Endothelial cell of umbilical vein (primary cell): ENCODE results near the gene UTF1. TPM values are rescaled to one million over a fixed set of nuclear protein-coding genes. Genes with fewer than 3 reads are reported as not detected.

ENCODE experiments used
- BruUV-seq: library from RNA; stranded (reverse); fragments of 400-500 nt; replicated peaks from 2 replicates; lab custom pipeline; 2021; lab: Mats Ljungman, UMichigan
- CTCF ChIA-PET: fragments of 300-600, 350-600 bp; sonication (Branson Sonifier 250); formaldehyde crosslinking; loops from one replicate; lab custom pipeline; 2021; ENCODE audit warnings: antibody characterized with exemption, inconsistent platforms; lab: Charles Lee
- POLR2A ChIA-PET: fragments of 300-600, 350-600 bp; sonication (Branson Sonifier 250); formaldehyde crosslinking; loops from one replicate; lab custom pipeline; 2021; ENCODE audit warnings: antibody characterized with exemption, inconsistent platforms; lab: Charles Lee
- DNase-seq: peaks from one replicate; pipeline ENCODE4 v3.0.0-alpha.2; 2011; ENCODE audit warnings: low read depth, low spot score
- FAIRE-seq: peaks from 2 replicates; lab custom pipeline; 2011; peaks lifted over from hg19 to GRCh38; lab: Jason Lieb, UNC
- H2AFZ ChIP-seq: 2 replicates; pipeline ENCODE4 v1.6.0; 2012; ENCODE audit warnings: low read depth, low read length, control low read depth, inconsistent platforms
- H3K27ac ChIP-seq: 2 replicates; pipeline ENCODE4 v1.5.1; 2011; ENCODE audit warnings: low read depth, mild to moderate bottlenecking, control low read depth, low read length, moderate library complexity; ENCODE audit not compliant: insufficient read depth
- H3K27me3 ChIP-seq, 2 experiments: 2 replicates each; pipeline versions ENCODE4 v1.6.0 to v1.6.1; 2011; ENCODE audit warnings: low read length in 2 of 2, mixed read lengths in 1 of 2; ENCODE audit not compliant: control insufficient read depth in 2 of 2, insufficient read depth in 2 of 2
- H3K36me3 ChIP-seq, 2 experiments: 2 replicates in 1 of 2; 3 replicates in 1 of 2; pipeline ENCODE4 v1.5.1; 2011; ENCODE audit warnings: low read length in 2 of 2, mild to moderate bottlenecking in 1 of 2, moderate library complexity in 1 of 2; ENCODE audit not compliant: control insufficient read depth in 2 of 2, insufficient read depth in 2 of 2; ENCODE audit errors: extremely low read depth in 1 of 2
- H3K4me1 ChIP-seq: 3 replicates; pipeline ENCODE4 v1.5.1; 2011; ENCODE audit warnings: mild to moderate bottlenecking, low read length; ENCODE audit not compliant: control insufficient read depth, insufficient read depth; ENCODE audit errors: extremely low read depth
- H3K4me2 ChIP-seq: 2 replicates; pipeline ENCODE4 v1.6.1; 2011; ENCODE audit warnings: low read length, control low read depth, mixed read lengths; ENCODE audit not compliant: insufficient read depth
- H3K4me3 ChIP-seq, 3 experiments: fragments of 200-600 bp in 1 of 3; sonication (generic), shearing (Covaris generic) in 1 of 3; replicated peaks in 1 of 3; 2 replicates each; pipeline ENCODE4 v1.5.1; 2011 to 2016; ENCODE audit warnings: control low read depth in 3 of 3, low read length in 3 of 3, mild to moderate bottlenecking in 2 of 3, inconsistent platforms in 1 of 3, low read depth in 1 of 3, moderate library complexity in 1 of 3; ENCODE audit not compliant: insufficient read depth in 1 of 3
- H3K79me2 ChIP-seq: 2 replicates; pipeline ENCODE4 v1.6.0; 2012; ENCODE audit warnings: low read length, inconsistent platforms; ENCODE audit not compliant: control insufficient read depth, insufficient read depth
- H3K9ac ChIP-seq: replicated peaks from 2 replicates; pipeline ENCODE3; 2011; ENCODE audit warnings: low read length, control low read depth; ENCODE audit not compliant: insufficient read depth; ENCODE audit errors: extremely low read depth
- H3K9me1 ChIP-seq: replicated peaks from 3 replicates; pipeline ENCODE4 v1.6.0; 2011; ENCODE audit warnings: mild to moderate bottlenecking, low read length; ENCODE audit not compliant: control insufficient read depth, insufficient read depth; ENCODE audit errors: extremely low read depth
- H3K9me3 ChIP-seq: replicated peaks from 2 replicates; pipeline ENCODE4 v1.5.1; 2012; ENCODE audit warnings: low read length, inconsistent platforms; ENCODE audit not compliant: control insufficient read depth, insufficient read depth
- H4K20me1 ChIP-seq: replicated peaks from 2 replicates; pipeline ENCODE3; 2011; ENCODE audit warnings: mild to moderate bottlenecking, low read length; ENCODE audit not compliant: control insufficient read depth, insufficient read depth; ENCODE audit errors: extremely low read depth
- EZH2 ChIP-seq: IDR thresholded peaks from 2 replicates; pipeline ENCODE4 v1.6.1; 2012; ENCODE audit warnings: borderline replicate concordance, low read depth, mild to moderate bottlenecking, moderate library complexity, low read length, inconsistent platforms; ENCODE audit not compliant: severe bottlenecking
- FOS ChIP-seq: IDR thresholded peaks from 2 replicates; pipeline ENCODE4 v1.6.1; 2011; ENCODE audit warnings: mild to moderate bottlenecking, low read length, moderate library complexity, borderline replicate concordance; ENCODE audit not compliant: insufficient read depth
- GATA2 ChIP-seq: IDR thresholded peaks from 2 replicates; pipeline ENCODE4 v1.7.0; 2011; ENCODE audit warnings: low read depth, mild to moderate bottlenecking, moderate library complexity, mixed read lengths, low read length; ENCODE audit not compliant: insufficient read length, insufficient read depth
- JUN ChIP-seq: IDR thresholded peaks from 2 replicates; pipeline ENCODE4 v1.6.1; 2011; ENCODE audit warnings: borderline replicate concordance, low read depth; ENCODE audit not compliant: insufficient read length, insufficient read depth
- MYC ChIP-seq: IDR thresholded peaks from one replicate; pipeline ENCODE4 v1.6.1; 2011; ENCODE audit warnings: mild to moderate bottlenecking, low read depth, low read length
- POLR2A ChIP-seq: IDR thresholded peaks from 2 replicates; pipeline ENCODE4 v1.6.1; 2012; ENCODE audit warnings: low read depth, mild to moderate bottlenecking, control low read depth, low read length
- POLR2AphosphoS5 ChIP-seq: IDR thresholded peaks from 2 replicates; pipeline ENCODE4 v1.6.1; 2012; ENCODE audit warnings: low read depth, mild to moderate bottlenecking, control low read depth, low read length, moderate library complexity; ENCODE audit not compliant: insufficient read depth
- dilution Hi-C: fragments of 300-500 bp; cut with MboI; formaldehyde crosslinking; loops from one replicate; pipeline ENCODE4 v1.15.0; 2019; ENCODE audit warnings: low sequenced_read_pairs; ENCODE audit not compliant: extremely low pct_ligation_motif_present
- intact Hi-C: fragments of 100-400 bp; cut with micrococcal nuclease; formaldehyde crosslinking; loops from one replicate; pipeline ENCODE4 v1.10.0; 2022
- polyA plus RNA-seq, 4 experiments: library from polyadenylated mRNA; depleted of rRNA in 3 of 4; stranded (reverse) in 3 of 4; unstranded in 1 of 4; fragments of >200 nt; gene quantifications; 2 replicates each; pipeline versions ENCODE4 v1.2.1 to v1.2.3, GENCODE V29; 2011 to 2012; ENCODE audit warnings: missing spikeins in 1 of 4
- total RNA-seq: library from RNA; stranded (reverse); gene quantifications from 2 replicates; pipeline ENCODE4 v1.2.3, GENCODE V29; 2021
- TF ChIP-seq, protein P1 (sequence below): IDR thresholded peaks from 2 replicates; pipeline ENCODE4 v1.6.1; 2011; ENCODE audit not compliant: insufficient read depth, insufficient read length
- TF ChIP-seq, protein P2 (sequence below), 2 donors: IDR thresholded peaks; 1 replicate in 1 of 2; 2 replicates in 1 of 2; pipeline ENCODE4 v1.5.1; 2011; ENCODE audit warnings: low read length in 2 of 2, mild to moderate bottlenecking in 2 of 2, moderate library complexity in 2 of 2, control low read depth in 1 of 2, inconsistent platforms in 1 of 2, low read depth in 1 of 2; ENCODE audit not compliant: insufficient read depth in 1 of 2; ENCODE audit errors: extremely low read depth in 1 of 2

UTF1 gene
- total and polyA plus RNA-seq, 2 donors (not counting 3 experiments of a cell fraction or from before 2014, with no cell fraction given) = not detected

DNA sequence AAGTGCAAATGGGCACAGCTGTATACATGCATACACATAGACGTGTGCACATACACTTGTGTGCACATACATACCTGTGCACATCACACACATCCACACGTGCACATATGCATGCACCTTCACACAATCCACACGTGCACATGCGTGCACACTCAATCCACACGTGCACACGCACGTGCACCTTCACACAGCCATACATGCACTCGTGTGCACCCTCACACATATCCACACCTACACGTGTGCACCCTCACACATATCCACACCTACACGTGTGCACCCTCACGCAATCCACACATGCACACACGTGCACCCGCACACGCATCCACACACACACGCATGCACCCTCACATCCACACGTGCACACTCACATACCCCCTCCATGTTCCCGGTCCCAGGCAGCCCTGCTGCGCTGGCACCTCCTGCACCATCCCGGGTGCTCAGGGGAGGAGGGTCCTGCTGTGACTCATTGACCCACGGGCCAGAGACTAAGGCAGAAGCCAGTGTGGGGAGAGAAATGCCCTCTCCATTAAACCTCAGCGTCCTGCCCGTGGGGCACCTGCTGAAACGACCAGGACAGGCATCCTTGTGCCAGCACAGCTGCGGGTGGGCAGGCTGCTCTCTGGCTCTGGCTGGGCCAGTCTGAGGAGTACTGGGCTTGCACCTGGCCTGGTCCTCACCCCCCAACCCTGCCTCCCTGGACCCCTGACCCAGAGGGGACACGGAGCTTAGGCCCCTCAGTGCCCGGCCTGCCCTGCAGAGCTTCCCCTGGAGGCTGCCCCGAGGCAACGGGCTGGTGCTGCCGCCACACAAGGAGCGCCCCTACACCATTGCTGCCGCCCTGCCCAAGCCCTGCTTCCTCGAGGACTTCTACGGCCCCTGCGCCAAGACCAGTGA lies 17.8 kb upstream of the UTF1 start:
- BruUV-seq = no TSS peak

DNA sequence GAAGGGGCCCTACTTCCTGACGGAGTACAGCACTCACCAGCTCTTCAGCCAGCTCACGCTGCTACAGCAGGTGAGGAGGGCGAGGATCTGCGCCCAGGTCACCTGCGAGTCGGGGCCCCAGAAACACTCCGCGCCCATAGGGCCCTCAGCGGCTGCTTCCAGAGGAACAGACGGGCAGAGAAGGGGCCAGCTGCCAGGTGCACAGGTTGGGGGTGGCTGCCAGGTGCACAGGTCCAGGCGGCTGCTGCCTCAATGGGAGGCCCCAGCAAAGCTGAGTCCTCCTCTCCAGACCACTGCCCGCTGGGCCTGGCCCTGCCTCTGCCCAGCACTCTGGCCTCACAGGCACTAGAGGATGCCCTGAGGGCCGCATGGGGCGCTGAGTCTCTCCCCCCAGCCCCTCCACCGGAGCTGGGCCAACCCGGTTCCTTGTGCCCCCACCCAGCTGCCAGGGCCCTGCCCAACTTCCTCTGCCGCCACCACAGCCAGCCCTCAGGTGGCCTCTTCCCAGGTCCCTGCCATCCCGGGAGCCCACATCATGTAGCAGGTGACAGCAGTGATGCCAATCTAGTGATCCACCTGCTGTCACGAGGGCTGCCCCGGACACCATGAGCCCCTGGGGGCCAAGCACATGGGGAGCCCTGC lies 17.0 kb upstream of the UTF1 start:
- no peak overlapping the region for H3K27ac ChIP-seq
- dilution Hi-C loops (no loop called here), intact Hi-C loops (no loop called here)
- ChIA-PET CTCF (no interaction called here), POLR2A (no interaction called here)
- no peaks in the 10 kb centered on the region for H3K36me3 ChIP-seq
- FAIRE-seq (no peak), DNase-seq (no peak)
- H3K9me1 ChIP-seq = no peaks in the 10 kb centered on the region
- BruUV-seq = no TSS peak
- H2AFZ ChIP-seq = no peak overlapping the region
- no peak overlapping the region for H3K9ac ChIP-seq
- H3K9me3 ChIP-seq = no peaks in the 10 kb centered on the region
- TF ChIP-seq GATA2 = no peak
- no peak for TF ChIP-seq EZH2
- TF ChIP-seq, protein P1, sequence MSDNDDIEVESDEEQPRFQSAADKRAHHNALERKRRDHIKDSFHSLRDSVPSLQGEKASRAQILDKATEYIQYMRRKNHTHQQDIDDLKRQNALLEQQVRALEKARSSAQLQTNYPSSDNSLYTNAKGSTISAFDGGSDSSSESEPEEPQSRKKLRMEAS = no peak
- TF ChIP-seq, protein P2, sequence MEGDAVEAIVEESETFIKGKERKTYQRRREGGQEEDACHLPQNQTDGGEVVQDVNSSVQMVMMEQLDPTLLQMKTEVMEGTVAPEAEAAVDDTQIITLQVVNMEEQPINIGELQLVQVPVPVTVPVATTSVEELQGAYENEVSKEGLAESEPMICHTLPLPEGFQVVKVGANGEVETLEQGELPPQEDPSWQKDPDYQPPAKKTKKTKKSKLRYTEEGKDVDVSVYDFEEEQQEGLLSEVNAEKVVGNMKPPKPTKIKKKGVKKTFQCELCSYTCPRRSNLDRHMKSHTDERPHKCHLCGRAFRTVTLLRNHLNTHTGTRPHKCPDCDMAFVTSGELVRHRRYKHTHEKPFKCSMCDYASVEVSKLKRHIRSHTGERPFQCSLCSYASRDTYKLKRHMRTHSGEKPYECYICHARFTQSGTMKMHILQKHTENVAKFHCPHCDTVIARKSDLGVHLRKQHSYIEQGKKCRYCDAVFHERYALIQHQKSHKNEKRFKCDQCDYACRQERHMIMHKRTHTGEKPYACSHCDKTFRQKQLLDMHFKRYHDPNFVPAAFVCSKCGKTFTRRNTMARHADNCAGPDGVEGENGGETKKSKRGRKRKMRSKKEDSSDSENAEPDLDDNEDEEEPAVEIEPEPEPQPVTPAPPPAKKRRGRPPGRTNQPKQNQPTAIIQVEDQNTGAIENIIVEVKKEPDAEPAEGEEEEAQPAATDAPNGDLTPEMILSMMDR (IDR thresholded peaks at IDR 0.05; ENCODE audit: extremely low read depth in 1 of 2, insufficient read depth in 1 of 2, low read depth in 1 of 2, low read length in 2 of 2) = no peak
- TF ChIP-seq POLR2AphosphoS5 = no peak
- no peak for TF ChIP-seq JUN
- no peak for TF ChIP-seq POLR2A
- no peak for TF ChIP-seq MYC
- TF ChIP-seq FOS = no peak
- no peak overlapping the region for H3K4me2 ChIP-seq
- no peaks in the 10 kb centered on the region for H4K20me1 ChIP-seq
- no peak overlapping the region for H3K4me3 ChIP-seq
- no peaks in the 10 kb centered on the region for H3K79me2 ChIP-seq
- no peaks in the 10 kb centered on the region for H3K27me3 ChIP-seq
- no peaks in the 10 kb centered on the region for H3K4me1 ChIP-seq

More for the DNA sequence above, 17.8 kb upstream of the UTF1 start:
- no peaks in the 10 kb centered on the region for H3K9me1 ChIP-seq
- DNase-seq = no peak
- H3K4me3 ChIP-seq = no peak overlapping the region
- no peak overlapping the region for H3K9ac ChIP-seq
- ChIA-PET POLR2A (no interaction called here), CTCF (no interaction called here)
- no peak overlapping the region for H3K4me2 ChIP-seq
- H3K36me3 ChIP-seq = no peaks in the 10 kb centered on the region
- no peaks in the 10 kb centered on the region for H3K9me3 ChIP-seq
- H4K20me1 ChIP-seq = no peaks in the 10 kb centered on the region
- FAIRE-seq = no peak
- intact Hi-C loops (no loop called here), dilution Hi-C loops (no loop called here)
- no peaks in the 10 kb centered on the region for H3K79me2 ChIP-seq
- no peak for TF ChIP-seq JUN
- H2AFZ ChIP-seq = no peak overlapping the region
- no peak overlapping the region for H3K27ac ChIP-seq
- H3K4me1 ChIP-seq = no peaks in the 10 kb centered on the region
- H3K27me3 ChIP-seq = no peaks in the 10 kb centered on the region
